ENCODE results near the gene MGAM2.

MGAM2 gene

DNA sequence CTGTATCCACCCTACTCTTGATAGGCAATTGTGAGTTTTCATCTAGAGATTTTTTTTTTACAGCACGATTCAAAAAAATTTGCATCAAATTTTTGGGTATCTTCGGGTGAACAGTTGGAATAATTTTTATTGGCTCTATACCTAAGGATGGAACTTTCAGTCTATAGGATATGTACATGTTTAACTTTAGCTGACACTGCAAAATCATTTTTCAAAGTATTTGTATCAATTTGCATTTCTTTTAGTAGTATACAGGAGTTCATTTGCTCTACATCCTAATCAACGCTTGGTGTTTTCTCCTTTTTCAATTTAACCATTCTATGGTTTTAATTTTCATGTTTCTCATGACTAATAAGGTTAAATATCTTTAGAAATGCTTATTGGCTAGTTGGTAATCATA is 11.7 kb downstream of the MGAM2 start:
- no peak for DNase-seq

DNA sequence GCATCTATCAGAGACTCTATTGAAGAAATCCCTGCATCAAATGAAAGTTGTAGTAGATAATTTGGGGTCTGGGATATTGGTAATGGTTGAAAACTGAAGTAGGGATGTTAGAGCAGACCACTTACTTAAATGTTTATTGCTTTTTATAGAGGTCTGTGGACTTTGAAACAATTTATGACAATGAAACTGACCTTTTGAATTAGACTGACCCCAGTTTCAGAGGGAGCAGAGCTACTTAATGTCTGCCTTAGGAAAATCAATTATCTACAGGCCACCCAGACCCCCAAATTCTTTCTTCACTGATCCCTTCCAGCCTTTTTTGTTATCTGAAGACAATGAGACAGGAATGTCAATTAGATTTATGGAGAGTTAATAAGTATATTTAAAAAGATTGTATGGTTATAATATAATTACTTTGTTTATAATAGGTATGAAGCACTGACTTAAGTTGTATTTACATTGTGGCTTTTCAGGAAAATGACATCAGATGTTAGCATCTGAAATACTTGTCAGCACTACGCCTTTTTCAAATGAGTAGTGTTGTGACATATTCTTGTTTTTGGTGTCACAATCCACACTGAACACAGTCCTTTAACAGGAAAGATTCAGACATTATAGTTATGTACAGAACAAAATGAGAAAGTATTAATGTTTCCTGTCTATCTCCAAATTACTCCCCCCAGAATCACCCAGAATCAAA is 13.9 kb downstream of the MGAM2 start:
- no peak for DNase-seq

- no peak for DNase-seq
These were observed 18.7 kb downstream of the MGAM2 start for GRCh38 chr7:142130267-142130666.

DNA sequence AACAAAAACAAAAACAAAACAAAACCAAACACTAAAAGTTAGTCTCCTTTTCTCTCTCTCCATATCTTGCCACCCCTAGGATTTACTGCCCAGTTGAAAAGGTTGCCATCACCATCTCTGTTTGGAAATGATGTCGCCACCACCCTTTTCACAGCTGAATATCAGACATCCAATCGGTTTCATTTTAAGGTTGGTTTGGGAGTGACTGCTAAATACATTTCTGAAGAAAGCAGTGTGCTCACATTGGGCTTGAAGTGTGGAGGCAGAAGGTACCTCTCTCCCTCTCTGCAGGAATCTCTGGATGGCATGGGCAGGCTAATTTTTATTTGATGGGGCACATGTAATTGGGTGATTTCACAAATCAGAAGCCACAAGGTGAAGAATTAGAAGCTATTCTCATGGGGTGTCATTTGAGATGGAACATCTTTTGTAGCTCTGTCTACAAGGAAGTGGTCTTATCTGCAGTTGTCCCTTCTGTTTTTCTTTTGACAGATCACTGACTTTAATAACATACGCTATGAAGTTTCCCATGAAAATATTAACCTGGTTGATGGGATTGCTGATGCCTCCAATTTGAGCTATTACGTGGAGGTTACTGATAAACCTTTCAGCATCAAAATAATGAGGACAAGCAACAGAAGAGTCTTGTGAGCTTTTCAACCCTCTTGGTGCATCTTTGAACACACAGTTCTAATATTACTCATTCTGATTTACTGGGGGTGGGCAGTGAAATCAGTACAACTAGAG is 20.1 kb downstream of the MGAM2 start:
- no peak for DNase-seq

- DNase-seq: no peak
These were observed 22.2 kb downstream of the MGAM2 start for GRCh38 chr7:142133731-142134148.

DNA sequence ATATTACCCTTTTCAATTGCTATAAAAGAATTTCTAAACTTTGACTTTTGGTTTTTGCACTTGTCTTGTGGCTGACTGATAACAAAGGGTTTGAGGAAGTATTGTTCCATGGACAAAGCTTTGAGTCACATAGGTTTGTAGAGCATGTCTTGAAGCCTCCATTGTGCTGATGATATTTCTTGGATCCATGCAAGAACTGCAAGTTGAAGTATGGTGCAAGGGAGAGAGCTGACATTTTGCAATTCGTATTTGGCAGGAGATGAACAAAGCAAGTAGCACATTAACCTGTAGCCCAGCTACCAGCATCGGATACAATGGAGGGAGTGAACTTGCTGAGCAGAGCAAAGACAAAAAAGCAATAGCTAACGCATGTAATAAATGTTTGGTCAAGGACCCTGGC is 23.4 kb downstream of the MGAM2 start:
- DNase-seq: no peak

DNA sequence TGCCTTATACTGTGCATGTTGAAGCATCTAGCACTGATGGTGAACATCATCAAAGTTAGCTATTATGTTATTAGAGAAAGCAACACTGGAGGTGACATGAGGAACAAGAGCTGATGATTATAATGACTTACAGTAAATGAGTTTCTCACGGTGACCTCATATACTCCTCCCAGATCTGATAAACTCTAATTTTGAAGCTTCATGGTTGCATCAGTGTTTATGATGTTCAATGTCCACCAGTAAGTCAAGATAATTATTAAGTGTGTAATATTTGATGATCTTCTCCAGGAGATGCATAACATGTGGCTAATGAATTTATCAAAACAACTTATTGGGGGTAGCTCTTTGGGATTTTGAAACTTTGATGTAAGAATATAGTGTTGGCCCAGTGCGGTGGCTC is 27.5 kb downstream of the MGAM2 start:
- no peak for DNase-seq

- DNase-seq: no peak
These were observed 28.3 kb downstream of the MGAM2 start for GRCh38 chr7:142139597-142140400.

DNA sequence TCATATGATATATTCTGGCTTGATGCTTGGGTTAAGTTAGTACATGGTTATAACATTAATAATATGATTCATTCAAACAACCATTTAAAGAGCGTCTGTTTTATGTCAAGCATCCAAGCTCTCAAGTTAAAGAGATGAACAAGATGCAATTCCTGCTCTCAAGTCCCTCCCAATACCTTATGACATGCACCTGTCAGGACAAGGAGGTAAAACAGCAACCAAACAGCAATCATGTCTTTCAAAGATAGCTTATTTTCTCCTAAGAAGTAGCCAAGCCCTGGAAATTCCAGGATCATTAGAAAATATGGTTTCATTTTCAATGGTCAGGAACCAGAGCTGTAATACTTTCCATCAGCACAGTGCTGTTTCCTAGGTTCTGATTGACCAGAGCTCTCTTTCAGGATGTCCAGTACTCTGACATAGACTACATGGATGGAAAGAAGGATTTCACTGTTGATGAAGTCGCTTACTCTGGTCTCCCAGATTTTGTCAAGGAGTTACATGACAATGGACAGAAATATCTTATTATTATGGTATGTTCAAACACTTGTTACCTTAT is 29.0 kb downstream of the MGAM2 start:
- DNase-seq: no peak

DNA sequence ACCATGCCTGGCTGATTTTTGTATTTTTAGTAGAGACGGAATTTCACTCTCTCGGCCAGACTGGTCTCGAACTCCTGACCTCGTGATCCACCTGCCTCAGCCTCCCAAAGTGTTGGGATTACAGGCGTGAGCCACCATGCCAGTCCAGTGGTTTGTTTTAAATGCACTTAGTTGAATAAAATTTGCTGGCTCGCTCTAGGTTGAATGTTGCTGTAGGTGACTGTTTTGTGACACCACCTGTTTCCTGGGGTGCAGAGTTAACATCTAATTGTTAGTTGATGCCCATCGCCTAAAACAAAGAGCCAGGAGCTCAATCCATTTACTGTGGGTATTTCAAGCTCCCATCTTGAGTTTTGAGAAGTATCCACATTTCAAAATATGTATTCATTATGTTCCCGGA is 31.2 kb downstream of the MGAM2 start:
- no peak for DNase-seq

DNA sequence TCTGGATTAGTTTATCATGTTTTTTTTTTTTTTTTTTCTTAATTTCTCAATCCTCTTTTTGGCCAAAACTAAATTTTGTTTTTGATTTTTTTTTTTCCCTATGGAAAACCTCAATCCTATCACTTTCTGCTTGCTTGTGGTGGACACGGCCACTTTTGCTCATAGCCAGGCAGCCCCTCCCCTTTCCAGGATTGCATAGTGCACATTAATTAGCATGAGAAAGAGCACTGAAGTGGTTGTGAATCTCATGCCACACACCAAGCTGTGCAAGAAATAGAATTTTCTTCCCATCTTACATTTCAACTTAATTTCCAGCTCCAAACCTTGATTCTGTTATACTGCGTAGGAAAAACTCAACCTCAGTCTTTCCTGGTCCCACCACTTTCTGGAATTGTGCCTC is 34.6 kb downstream of the MGAM2 start:
- no peak for DNase-seq

DNA sequence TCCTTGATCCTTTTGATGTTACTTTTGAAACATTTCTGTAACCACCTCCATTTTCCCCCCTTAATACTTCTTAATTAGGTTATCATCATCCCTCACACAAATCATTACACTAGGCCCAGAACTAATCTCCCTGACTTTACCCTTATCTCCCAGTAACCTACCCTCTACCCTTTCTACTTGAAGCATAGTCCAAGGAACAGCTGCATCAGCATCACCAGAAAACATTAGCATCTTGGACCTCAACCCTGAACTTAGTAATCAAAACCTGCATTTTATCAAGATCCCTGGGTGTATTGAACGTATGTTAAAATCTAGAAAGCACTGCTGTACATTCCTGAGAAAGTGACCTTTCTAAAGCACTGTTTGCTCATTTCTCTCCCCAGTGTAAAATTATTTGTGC is 38.8 kb downstream of the MGAM2 start:
- DNase-seq: no peak

- no peak for DNase-seq
These were observed 39.4 kb downstream of the MGAM2 start for GRCh38 chr7:142150869-142151268.

- DNase-seq: no peak
These were observed 40.6 kb downstream of the MGAM2 start for GRCh38 chr7:142152076-142152475.

DNA sequence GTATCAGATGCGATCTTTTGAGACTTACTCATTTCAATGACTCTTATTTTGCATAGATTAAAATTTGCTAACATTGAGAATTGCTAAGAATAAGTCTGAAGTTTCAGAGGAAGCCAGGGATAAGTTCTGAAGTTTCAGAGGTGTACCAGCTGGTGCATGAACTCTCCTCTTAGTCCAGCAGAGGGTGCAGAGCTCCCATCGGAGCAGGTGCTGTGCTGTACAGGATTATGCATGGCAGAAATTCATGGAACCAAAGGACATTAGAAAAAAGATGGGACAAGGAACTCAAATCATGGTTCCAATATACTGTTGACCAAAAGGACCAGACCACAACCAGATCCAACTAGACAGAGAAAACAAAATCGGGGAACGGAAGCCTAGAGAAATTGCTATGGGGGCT is 41.9 kb downstream of the MGAM2 start:
- DNase-seq: no peak

GRCh38 chr7:142158736-142159496 is 47.4 kb downstream of the MGAM2 start:
- DNase-seq: no peak

DNA sequence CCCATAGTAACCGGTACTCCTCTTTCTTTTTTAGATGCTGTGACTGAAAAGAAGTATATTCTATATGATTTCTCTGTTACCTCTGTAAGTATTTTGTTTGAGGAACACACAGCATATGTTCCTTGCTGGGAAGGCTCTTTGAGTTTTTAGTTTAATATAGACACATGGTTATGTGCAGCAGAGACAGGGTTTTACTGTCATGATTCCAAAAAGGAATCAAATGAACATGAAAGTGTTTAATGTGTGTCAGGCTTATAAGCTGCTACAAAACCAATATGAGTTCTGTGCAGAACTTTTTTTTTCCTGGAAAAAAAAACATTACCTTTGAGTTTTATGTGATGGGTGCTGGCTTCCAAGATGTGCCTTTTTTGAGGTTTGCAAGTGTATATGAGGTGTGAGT is 50.4 kb downstream of the MGAM2 start:
- DNase-seq: no peak

- no peak for DNase-seq
These were observed 57.2 kb downstream of the MGAM2 start for GRCh38 chr7:142168746-142169145.

DNA sequence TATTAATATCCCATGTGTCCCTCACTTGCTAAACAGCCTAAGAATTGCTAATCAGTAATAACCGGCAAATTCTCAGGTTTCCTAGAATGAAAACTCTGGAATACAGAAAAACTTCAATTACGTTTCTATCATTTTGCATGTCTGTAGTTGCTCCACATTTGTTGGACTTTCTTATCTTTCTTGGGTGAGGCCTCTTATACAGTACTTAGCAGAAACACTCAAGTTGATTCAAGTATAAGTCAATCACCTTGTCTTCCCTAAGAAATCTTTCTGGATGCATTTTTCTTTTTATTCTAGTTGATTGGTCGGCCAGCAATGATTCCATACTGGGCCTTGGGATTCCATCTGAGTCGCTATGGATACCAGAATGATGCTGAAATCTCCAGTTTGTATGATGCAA is 61.4 kb downstream of the MGAM2 start:
- DNase-seq: no peak

GRCh38 chr7:142174441-142174840 is 62.9 kb downstream of the MGAM2 start:
- no peak for DNase-seq

- DNase-seq: no peak
These were observed 64.1 kb downstream of the MGAM2 start for GRCh38 chr7:142175594-142175993.

DNA sequence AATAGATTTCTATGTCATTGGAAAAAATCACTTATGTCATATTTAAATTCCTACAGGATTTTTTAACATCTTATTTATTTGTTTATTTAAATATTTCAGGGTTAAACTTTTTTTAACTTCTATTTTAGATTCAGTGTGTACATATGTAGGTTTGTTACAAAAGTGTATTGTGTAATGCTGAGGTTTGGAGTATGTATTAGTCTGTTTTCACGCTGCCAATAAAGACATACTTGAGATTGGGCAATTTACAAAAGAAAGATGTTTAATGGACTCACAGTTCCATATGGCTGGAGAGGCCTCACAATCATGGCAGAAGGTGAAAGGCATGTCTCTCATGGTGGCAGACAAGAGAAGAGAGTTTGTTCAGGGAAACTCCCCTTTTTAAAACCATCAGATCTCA is 65.4 kb downstream of the MGAM2 start:
- DNase-seq: no peak

GRCh38 chr7:142177869-142178268 is 66.4 kb downstream of the MGAM2 start:
- no peak for DNase-seq

All from right forelimb (tissue), 1 donor.